Adipose tissue (tissue), 3 donors: ENCODE results near the gene HSPA4. TPM values are rescaled to one million over a fixed set of nuclear protein-coding genes. Genes with fewer than 3 reads are reported as not detected.
"Not testable (repeated sequence)": the region's sequence is repeated elsewhere in the genome, so short reads cannot be mapped to it uniquely, and the experiment has no call there.

Experiments used
- H3K27ac ChIP-seq: one replicate; pipeline ENCODE4 v1.5.1; 2013; ENCODE audit warnings: low read depth, low read length
- WGBS, 3 donors: extraction: QIAGEN DNeasy Blood & Tissue Kit; methylation state at CpG; one replicate each; pipeline ENCODE4 v1.1.7; 2013; 5-methylcytosine and 5-hydroxymethylcytosine counted together
- polyA plus RNA-seq, 3 donors: library from polyadenylated mRNA; stranded (reverse); fragments of 200-250 nt; gene quantifications; one replicate each; pipeline ENCODE4 v1.2.3, GENCODE V29; 2013
- donor health status: healthy with polysubstance abuse.
- donor health status: Bipolar disorder and iron deficiency.
- donor health status: healthy.

Gene HSPA4
- polyA plus RNA-seq, result 10 to 100 TPM; 12.6 to 43.0 (median 28.3) TPM

DNA sequence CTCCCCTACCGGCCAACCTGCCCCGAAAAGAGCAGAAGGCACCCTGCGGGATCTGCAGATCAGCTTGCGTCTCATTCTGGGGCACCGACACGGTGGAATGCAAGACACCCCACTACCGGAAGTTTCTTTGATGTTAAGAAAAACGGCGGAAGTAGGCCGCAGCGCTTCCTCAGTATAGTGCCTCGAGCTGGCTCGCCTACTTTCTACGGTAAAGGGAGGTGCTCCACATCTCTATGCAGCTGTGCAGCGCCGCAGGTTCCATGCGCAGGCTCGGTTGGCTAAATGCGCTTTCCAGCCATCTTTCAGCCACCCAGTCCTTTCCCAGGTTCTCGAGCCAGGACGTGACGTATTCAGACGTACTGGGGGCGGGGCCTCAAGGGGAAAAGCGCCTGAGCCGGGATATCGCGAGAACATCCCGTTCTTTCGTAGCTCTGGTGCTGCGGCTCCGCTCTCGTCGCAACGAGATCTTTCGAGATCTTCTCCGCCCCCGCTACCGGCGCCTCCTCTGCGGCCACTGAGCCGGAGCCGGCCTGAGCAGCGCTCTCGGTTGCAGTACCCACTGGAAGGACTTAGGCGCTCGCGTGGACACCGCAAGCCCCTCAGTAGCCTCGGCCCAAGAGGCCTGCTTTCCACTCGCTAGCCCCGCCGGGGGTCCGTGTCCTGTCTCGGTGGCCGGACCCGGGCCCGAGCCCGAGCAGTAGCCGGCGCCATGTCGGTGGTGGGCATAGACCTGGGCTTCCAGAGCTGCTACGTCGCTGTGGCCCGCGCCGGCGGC lies at the start of gene HSPA4:
Gene HSPA4, plus strand, starts transcription at position 472 of the 775 bp plus-strand sequence. Its CDS starts 238 bp downstream, at position 710.
- 0 to 1% (median 0%) methylated on average over 68 of the region's 68 CpGs for WGBS, 3 donors
- peak within 1 kb of the TSS; percentile 92 for H3K27ac ChIP-seq

- 53 to 84% (median 76%) methylated on average over 1 of the region's 1 CpG for WGBS, 3 donors
- no peak overlapping the region for H3K27ac ChIP-seq
Measured at GRCh38 chr5:133006653-133007052, 45.2 kb upstream of the HSPA4 start.

- H3K27ac ChIP-seq, result not testable (repeated sequence)
- 80 to 96% (median 82%) methylated on average over 3 to 6 of the region's 6 CpGs for WGBS, 3 donors
Measured at GRCh38 chr5:133008455-133008854, 43.4 kb upstream of the HSPA4 start.

DNA sequence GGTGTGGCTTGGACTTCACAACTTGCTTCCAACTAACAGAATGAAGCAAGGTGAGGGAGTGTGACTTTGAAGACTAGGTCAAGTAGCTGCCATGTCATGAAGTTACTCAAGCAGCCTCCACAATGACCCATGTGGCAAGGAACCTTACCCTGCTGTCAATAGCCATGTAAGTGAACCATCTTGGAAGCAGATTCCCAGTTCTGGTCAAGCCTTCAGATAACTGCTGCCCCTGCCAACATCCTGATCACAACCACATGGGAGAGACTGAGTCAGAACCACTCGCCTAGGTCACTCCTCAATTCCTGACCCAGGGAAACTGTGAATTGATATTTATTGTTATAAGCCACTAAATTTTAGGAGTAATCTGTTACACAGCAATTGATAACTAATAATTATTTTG lies 36.3 kb upstream of the HSPA4 start:
- no peak overlapping the region for H3K27ac ChIP-seq

DNA sequence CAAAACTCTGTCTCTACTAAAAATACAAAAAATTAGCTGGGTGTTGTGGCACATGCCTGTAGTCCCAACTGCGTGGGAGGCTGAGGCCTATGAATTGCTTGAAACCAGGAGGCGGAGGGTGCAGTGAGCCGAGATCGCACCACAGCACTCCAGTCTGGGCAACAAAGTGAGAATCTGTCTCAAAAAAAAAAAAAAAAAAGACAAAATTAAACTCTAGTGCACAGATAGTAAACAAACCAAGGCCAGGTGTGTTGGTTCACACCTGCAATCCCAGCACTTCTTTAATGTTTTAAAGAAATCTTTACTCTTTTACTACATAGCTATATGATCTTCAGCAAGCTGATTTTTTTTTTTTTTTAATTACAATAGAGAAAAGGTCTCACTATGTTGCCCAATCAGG lies 33.8 kb upstream of the HSPA4 start:
- WGBS, 3 donors, result 64 to 84% (median 72%) methylated on average over 4 of the region's 4 CpGs
- no peak overlapping the region for H3K27ac ChIP-seq

More for the DNA sequence above, 36.3 kb upstream of the HSPA4 start:
- 83 to 96% (median 85%) methylated on average over 1 of the region's 1 CpG for WGBS, 3 donors

GRCh38 chr5:133019471-133019870 lies 32.3 kb upstream of the HSPA4 start:
- 93 to 95% (median 94%) methylated on average over 7 of the region's 7 CpGs for WGBS, 3 donors
- not testable (repeated sequence) for H3K27ac ChIP-seq

- peak within 1 kb of the TSS; percentile 78 for H3K27ac ChIP-seq
- 0 to 1% (median 1%) methylated on average over 53 of the region's 53 CpGs for WGBS, 3 donors
Measured at GRCh38 chr5:133025804-133026663, 25.8 kb upstream of the HSPA4 start, which contains the start of gene ZCCHC10. Gene ZCCHC10, minus strand, starts transcription at chr5:133026549. Its CDS starts 12 bp downstream, at chr5:133026537.

DNA sequence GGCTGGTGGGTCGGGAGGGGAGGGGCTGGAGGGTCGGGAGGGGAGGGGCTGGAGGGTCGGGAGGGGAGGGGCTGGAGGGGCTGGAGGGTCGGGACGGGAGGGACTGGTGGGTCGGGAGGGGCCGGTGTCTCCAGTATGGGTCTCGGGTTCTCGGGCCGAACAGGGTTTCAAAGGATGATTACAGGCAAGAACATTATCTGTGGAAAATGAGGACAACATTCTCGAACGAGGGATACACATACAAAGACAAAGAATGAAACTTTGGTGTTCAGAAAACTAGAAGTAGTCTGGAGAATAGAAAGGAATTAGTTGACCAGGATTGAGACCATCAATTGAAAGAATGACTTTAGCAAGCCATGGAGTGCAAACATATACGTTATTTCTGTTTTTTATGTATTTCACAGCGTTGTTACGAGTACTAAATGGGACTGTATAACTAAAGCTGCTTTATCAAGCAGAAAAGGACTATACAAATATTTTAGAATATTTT lies 25.1 kb upstream of the HSPA4 start:
- WGBS, 3 donors, result 6 to 8% (median 7%) methylated on average over 12 to 15 of the region's 15 CpGs
- peak overlapping the region; percentile 78 for H3K27ac ChIP-seq

GRCh38 chr5:133029416-133029815 lies 22.4 kb upstream of the HSPA4 start:
- 92 to 100% (median 95%) methylated on average over 1 of the region's 1 CpG for WGBS, 3 donors
- H3K27ac ChIP-seq, result no peak overlapping the region

DNA sequence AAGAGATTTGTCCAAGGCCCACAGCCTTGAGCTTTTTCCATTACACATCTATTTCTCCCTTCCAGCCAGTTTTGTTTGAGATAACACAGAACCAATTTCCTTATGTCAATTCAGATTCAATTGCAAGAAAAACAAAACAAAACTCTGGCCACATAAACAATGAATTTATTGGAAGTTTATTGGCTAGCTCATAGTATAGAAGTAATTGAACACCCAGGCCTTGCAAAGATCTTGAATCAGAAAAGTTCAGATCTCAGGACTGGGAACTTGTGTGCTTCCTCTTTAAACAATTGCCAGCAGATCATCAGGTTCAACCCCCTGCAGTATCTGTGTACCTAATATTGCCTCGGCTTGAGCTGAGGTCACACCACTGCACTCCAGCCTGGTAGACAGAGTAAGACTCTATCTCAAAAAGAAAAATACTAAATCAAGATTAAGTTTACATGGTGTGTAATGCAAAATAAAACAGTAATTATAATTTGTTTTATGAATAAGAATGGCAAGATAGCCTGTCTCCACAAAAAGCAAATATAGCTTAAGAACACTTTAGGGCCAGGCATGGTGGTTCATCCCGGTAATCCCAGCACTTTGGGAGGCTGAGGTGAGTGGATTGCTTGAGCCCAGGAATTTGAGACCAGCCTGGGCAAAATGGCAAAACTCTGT lies 21.3 kb upstream of the HSPA4 start:
- 47 to 81% (median 69%) methylated on average over 2 of the region's 2 CpGs for WGBS, 3 donors
- no peak overlapping the region for H3K27ac ChIP-seq

DNA sequence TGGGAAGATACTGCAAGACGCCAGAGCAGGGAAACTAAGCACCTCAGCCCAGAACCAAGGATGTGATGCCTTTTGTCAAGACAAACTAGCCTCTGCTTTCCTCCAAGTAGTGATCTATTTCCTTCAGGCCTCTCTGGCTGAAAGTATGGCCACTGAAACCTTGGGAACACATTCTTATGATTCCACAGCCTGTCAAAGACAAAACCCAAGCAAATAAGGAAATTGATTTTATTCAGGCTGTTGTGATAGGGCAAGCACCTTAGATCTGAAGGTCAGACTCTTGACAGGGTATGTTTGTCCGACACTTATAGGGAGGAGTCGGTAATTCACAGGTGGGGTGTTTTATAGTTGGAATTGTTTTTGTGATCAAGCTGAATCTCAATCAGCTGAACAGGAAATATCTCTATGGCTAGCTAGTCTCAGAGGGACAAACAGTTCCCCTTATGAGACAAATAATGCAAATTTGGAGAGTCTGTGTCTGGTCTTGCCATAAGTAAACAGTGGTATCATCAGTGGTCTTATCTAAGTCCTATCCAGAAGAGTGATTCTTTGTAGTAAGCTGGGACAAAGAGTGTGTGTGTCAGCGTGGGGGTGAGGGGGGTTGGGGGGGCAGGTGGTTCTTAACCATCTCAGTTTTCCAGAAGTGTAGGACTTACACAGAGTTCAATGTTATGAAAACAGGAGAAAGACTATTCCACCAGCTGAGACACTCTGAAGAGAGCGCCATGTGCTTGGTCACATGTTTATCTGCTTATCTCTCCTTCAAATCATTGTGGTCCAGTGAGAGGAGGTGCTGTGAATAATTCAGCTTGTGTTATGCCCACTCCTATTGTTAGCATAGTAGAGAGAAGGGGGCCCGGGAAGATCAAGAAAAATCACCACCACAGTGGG lies 18.7 kb upstream of the HSPA4 start:
- no peak overlapping the region for H3K27ac ChIP-seq
- WGBS, 3 donors, result 42 to 60% (median 59%) methylated on average over 6 of the region's 6 CpGs

DNA sequence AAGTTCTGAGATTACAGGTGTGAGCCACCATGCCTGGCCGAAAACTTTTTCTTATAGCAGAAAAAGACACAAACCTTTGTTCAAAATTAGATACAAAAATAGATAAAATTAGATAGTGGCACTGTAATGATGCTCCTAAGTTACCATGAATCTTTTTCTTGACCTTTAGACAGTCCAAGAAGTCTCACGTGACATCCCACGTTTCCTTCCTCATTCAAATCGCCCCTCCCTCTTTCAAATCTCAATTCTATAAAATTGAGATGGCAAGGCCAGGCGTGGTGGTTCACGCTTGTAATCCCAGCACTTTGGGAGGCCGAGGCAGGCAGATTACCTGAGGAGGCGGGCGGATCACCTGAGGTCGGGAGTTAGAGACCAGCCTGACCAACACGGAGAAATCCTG lies 17.7 kb upstream of the HSPA4 start:
- H3K27ac ChIP-seq, result no peak overlapping the region
- 78 to 92% (median 81%) methylated on average over 11 of the region's 11 CpGs for WGBS, 3 donors

DNA sequence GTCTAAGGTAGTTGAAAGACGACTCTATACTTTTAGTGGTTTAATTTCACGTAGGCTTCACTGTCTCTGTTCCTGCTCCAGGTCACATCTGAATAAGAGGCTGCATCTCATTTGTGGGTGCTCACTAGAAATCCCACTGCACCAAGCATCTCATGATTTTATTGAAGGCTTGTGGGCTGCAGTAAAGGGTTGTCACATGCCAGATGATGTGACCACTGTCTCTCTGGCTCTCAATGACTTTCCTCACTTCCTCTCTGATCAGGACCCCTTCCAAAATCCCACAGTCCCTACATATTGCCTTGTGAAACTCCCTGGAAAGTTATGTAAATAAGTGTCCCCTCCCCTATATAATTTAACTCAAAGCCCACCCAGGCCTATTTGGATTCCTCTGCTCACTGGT lies 16.6 kb upstream of the HSPA4 start:
- no peak overlapping the region for H3K27ac ChIP-seq
- 44 to 74% (median 66%) methylated on average over 2 of the region's 2 CpGs for WGBS, 3 donors

DNA sequence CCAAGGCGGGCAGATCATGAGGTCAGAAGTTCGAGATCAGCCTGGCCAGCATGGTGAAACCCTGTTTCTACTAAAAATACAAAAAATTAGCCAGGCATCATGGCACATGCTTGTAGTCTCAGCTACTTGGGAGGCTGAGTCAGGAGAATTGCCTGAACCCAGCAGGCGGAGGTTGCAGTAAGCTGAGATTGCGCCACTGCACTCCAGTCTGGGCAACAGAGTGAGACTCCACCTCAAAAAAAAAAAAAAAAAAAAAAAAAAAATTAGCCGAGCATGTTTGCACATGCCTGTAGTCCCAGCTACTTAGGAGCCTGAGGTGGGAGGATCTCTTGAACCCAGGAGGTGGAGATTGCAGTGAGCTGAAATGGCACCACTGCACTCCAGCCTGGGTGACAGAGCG lies 15.1 kb upstream of the HSPA4 start:
- WGBS, 3 donors, result 79 to 89% (median 83%) methylated on average over 6 of the region's 6 CpGs
- H3K27ac ChIP-seq, result not testable (repeated sequence)

DNA sequence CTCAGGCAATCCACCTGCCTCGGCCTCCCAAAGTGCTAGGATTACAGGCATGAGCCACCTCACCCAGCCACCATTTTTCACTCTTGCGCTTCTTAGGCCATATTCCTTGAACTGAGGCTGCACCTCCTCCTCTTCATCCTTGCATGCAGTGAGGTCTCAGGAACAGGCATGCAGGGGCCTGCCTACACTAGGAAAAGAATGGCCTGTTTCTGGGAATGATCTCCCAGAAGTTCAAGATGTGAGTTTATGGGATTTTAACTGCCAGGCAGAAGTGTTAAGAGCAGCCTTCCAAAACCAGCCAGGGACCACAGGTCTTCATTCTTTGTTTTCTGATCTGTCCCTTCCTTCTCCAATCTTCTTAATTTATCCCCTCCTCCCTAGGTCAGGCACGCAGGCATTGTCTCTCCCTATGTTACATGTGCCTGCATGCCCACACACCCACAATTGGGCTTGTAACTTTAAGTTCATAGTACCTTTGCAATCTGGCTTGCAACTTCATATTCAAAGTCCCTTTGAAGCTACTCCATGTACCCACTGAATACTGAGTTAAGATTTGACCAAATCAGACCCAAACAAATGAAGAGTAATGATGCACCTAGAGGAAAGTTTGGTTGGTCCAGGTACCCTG lies 10.5 kb upstream of the HSPA4 start:
- WGBS, 3 donors, result 86 to 89% (median 87%) methylated on average over 3 of the region's 3 CpGs

GRCh38 chr5:133041910-133042309 lies 9.9 kb upstream of the HSPA4 start:
- no peak overlapping the region for H3K27ac ChIP-seq
- 88 to 95% (median 89%) methylated on average over 1 of the region's 1 CpG for WGBS, 3 donors

More for the DNA sequence above, 10.5 kb upstream of the HSPA4 start:
- no peak overlapping the region for H3K27ac ChIP-seq

- not testable (repeated sequence) for H3K27ac ChIP-seq
- WGBS, 3 donors, result 84 to 90% (median 85%) methylated on average over 8 of the region's 8 CpGs
Measured at GRCh38 chr5:133046560-133046959, 5.3 kb upstream of the HSPA4 start.
